ENCODE results near the gene MSANTD1.

The MSANTD1 gene

DNA sequence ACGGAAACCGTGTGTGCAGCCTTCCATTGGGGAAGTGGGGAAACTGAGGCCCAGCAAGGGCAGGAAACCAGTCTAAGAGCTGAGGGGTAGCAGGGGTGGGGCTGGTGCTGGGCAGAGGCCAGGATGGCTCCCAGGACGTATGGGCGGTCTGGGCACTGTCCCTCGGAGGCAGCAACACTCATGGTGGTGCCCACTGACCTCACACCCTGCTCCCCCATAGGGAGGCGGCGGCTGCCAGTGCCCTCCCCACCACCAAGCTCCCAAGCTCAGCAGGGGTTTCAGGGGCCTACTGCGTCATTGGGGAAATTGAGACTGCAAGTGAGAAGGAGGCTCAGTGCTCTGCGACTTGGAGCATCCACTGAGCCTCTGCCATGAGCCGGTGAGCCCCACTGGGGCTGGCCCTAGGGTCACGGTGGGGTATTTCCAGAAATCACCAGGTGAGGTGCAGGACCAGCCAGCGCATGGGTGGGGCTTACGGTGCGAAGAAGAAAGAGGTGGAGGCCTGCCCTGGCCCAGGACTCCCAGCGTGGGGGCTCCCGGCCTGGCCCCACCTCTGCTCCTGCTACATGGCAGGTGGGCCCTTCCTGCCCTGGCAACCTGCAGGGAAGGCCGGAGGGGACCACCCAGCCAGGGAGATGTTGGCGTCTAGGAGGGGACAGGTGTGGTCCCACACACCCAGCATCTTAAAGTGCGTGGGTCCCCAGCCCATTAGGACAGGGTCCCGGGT lies 915 bp downstream of the MSANTD1 start:
- Histone ChIP-seq H3K9me3 (ENCODE audit: control insufficient read depth, low read length) (no peaks in the 10 kb centered on the region), H2AFZ (ENCODE audit: low read depth, low read length) (no peak overlapping the region), H3K27me3 (ENCODE audit: control insufficient read depth in 1 of 2, insufficient read depth in 1 of 2, low read length in 2 of 2) (no peaks in the 10 kb centered on the region), H3K18ac (ENCODE audit: low read depth in 1 of 2, low read length in 2 of 2) (no peak overlapping the region), H3K14ac (ENCODE audit: low read length in 2 of 2) (peak overlapping the region in 1 of 2 experiments; percentile 19), H3K9ac (ENCODE audit: low read length) (no peak overlapping the region), H3K36me3 (ENCODE audit: control insufficient read depth in 1 of 2, insufficient read depth in 2 of 2, low read depth in 1 of 2, low read length in 2 of 2) (peaks cover 3 to 34% of the 10 kb centered on the region in 2 experiments), H3K4me1 (ENCODE audit: control insufficient read depth, insufficient read depth, low read depth, low read length) (peaks cover 26% of the 10 kb centered on the region), H2BK120ac (ENCODE audit: low read depth, low read length) (no peak overlapping the region), H2AK5ac (ENCODE audit: low read length, severe bottlenecking) (no peak overlapping the region), H3K23ac (ENCODE audit: low read length in 2 of 2) (no peak overlapping the region), H2BK5ac (ENCODE audit: low read depth, low read length, poor library complexity, severe bottlenecking) (no peak overlapping the region), H3K27ac (ENCODE audit: low read length, poor library complexity, severe bottlenecking) (no peak overlapping the region), H4K8ac (ENCODE audit: low read length) (no peak overlapping the region), H3K4me2 (ENCODE audit: low read length, poor library complexity, severe bottlenecking) (no peak overlapping the region), H3K79me1 (replicated peaks; ENCODE audit: low read length, poor library complexity, severe bottlenecking) (no peaks in the 10 kb centered on the region), H4K91ac (ENCODE audit: low read length) (no peak overlapping the region), H3K4me3 (ENCODE audit: insufficient read depth in 1 of 2, low read depth in 1 of 2, low read length in 2 of 2) (no peak overlapping the region), H2BK12ac (ENCODE audit: low read length in 2 of 2) (no peak overlapping the region), H3K4ac (ENCODE audit: low read depth in 1 of 2, low read length in 2 of 2) (no peak overlapping the region), H2BK15ac (ENCODE audit: low read depth, poor library complexity, severe bottlenecking) (no peak overlapping the region)
- 95% methylated on average over 19 of the region's 20 CpGs for WGBS
- DNase-seq, result no peak

DNA sequence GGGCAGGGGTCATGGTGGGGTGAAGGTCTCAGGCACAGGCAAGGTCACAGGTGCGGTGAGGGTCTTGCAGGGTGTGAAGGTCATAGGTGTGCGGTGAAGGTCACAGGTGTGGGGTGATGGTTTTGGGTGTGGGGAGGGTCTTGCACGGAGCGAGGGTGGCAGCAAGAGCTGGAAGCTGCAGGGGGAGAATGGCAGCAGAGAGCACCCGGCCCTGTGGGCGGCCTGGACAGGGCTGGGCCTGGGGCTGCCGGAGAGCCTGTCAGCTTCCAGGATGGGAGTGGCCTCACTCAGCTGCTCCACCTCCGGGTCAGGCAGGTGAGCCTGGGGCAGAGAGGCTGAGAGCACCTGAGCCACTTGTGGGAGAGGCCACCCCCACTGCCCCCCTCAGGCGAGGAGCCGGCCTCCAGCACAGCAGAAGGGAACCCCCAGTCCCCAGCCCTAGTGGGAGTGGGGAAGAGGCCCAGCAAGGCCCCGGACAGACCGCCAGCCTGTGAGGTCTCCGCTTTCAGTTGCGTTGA lies 1.5 kb downstream of the MSANTD1 start:
- no peak for DNase-seq
- Histone ChIP-seq H2BK12ac (ENCODE audit: low read length in 2 of 2) (no peak overlapping the region), H2BK15ac (ENCODE audit: low read depth, poor library complexity, severe bottlenecking) (no peak overlapping the region), H3K23ac (ENCODE audit: low read length in 2 of 2) (no peak overlapping the region), H3K27ac (ENCODE audit: low read length, poor library complexity, severe bottlenecking) (no peak overlapping the region), H2AFZ (ENCODE audit: low read depth, low read length) (no peak overlapping the region), H3K79me1 (replicated peaks; ENCODE audit: low read length, poor library complexity, severe bottlenecking) (no peaks in the 10 kb centered on the region), H3K9me3 (ENCODE audit: control insufficient read depth, low read length) (no peaks in the 10 kb centered on the region), H2BK5ac (ENCODE audit: low read depth, low read length, poor library complexity, severe bottlenecking) (no peak overlapping the region), H3K4me2 (ENCODE audit: low read length, poor library complexity, severe bottlenecking) (no peak overlapping the region), H3K14ac (ENCODE audit: low read length in 2 of 2) (no peak overlapping the region), H3K18ac (ENCODE audit: low read depth in 1 of 2, low read length in 2 of 2) (no peak overlapping the region), H3K4me1 (ENCODE audit: control insufficient read depth, insufficient read depth, low read depth, low read length) (peaks cover 26% of the 10 kb centered on the region), H2BK120ac (ENCODE audit: low read depth, low read length) (no peak overlapping the region), H2AK5ac (ENCODE audit: low read length, severe bottlenecking) (no peak overlapping the region), H3K36me3 (ENCODE audit: control insufficient read depth in 1 of 2, insufficient read depth in 2 of 2, low read depth in 1 of 2, low read length in 2 of 2) (peaks cover 0 to 28% of the 10 kb centered on the region in 2 experiments), H4K8ac (ENCODE audit: low read length) (no peak overlapping the region), H3K9ac (ENCODE audit: low read length) (no peak overlapping the region), H4K91ac (ENCODE audit: low read length) (no peak overlapping the region), H3K4me3 (ENCODE audit: insufficient read depth in 1 of 2, low read depth in 1 of 2, low read length in 2 of 2) (no peak overlapping the region), H3K27me3 (ENCODE audit: control insufficient read depth in 1 of 2, insufficient read depth in 1 of 2, low read length in 2 of 2) (no peaks in the 10 kb centered on the region), H3K4ac (ENCODE audit: low read depth in 1 of 2, low read length in 2 of 2) (no peak overlapping the region)
- WGBS, result 90% methylated on average over 14 of the region's 14 CpGs

DNA sequence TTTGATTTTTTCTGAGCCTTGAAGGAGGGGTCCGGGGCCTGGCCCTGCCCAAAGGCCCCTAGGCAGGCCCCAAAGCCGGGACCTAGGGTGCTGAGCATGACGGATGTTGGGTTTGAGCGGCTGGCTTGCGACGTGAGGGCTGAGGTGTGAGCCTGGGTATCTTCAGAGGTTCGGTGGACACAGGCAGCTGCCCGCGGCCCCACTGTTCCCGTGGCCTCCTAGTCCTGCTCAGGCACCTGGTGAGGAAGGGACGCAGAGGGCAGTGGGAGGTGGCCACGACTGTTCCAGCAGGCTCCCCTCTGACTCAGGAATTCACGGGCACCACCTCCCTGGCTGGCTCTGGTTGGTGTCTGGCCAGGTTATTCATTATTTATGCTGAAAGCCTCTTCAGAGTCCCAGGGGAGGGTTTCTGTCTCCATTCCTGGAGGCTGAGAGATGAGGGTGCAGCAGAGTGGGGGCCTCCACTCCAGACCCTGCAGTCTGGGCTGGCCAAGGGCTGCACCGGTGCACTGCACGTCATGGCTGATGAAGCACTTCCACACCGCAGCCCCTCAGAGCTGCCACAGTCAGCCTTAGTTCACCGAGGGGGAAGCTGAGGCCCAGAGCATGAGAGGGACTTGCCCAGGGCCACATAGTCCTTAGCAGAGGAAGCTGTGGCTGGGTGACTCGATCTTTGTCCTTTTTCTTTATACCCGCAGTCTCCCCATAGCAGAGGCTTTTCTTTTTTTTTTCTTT lies 2.2 kb downstream of the MSANTD1 start:
- H4K8ac ChIP-seq (ENCODE audit: low read length), result no peak overlapping the region
- H3K36me3 ChIP-seq (ENCODE audit: control insufficient read depth in 1 of 2, insufficient read depth in 2 of 2, low read depth in 1 of 2, low read length in 2 of 2), result peaks cover 0 to 30% of the 10 kb centered on the region in 2 experiments
- no peak for DNase-seq
- H3K27ac ChIP-seq (ENCODE audit: low read length, poor library complexity, severe bottlenecking), result no peak overlapping the region
- H3K23ac ChIP-seq (ENCODE audit: low read length in 2 of 2), result no peak overlapping the region
- H2BK15ac ChIP-seq (ENCODE audit: low read depth, poor library complexity, severe bottlenecking), result no peak overlapping the region
- H3K79me1 ChIP-seq (replicated peaks; ENCODE audit: low read length, poor library complexity, severe bottlenecking), result no peaks in the 10 kb centered on the region
- no peak overlapping the region for H3K4me2 ChIP-seq (ENCODE audit: low read length, poor library complexity, severe bottlenecking)
- H2AK5ac ChIP-seq (ENCODE audit: low read length, severe bottlenecking), result no peak overlapping the region
- H2BK120ac ChIP-seq (ENCODE audit: low read depth, low read length), result no peak overlapping the region
- peak overlapping the region in 1 of 2 experiments; percentile 74 for H3K14ac ChIP-seq (ENCODE audit: low read length in 2 of 2)
- H3K9ac ChIP-seq (ENCODE audit: low read length), result no peak overlapping the region
- no peak overlapping the region for H2BK5ac ChIP-seq (ENCODE audit: low read depth, low read length, poor library complexity, severe bottlenecking)
- peaks cover 26% of the 10 kb centered on the region for H3K4me1 ChIP-seq (ENCODE audit: control insufficient read depth, insufficient read depth, low read depth, low read length)
- H3K18ac ChIP-seq (ENCODE audit: low read depth in 1 of 2, low read length in 2 of 2), result no peak overlapping the region
- H3K4ac ChIP-seq (ENCODE audit: low read depth in 1 of 2, low read length in 2 of 2), result no peak overlapping the region
- H3K9me3 ChIP-seq (ENCODE audit: control insufficient read depth, low read length), result no peaks in the 10 kb centered on the region
- no peak overlapping the region for H2AFZ ChIP-seq (ENCODE audit: low read depth, low read length)
- WGBS, result 85% methylated on average over 17 of the region's 19 CpGs
- H3K27me3 ChIP-seq (ENCODE audit: control insufficient read depth in 1 of 2, insufficient read depth in 1 of 2, low read length in 2 of 2), result no peaks in the 10 kb centered on the region
- H2BK12ac ChIP-seq (ENCODE audit: low read length in 2 of 2), result no peak overlapping the region
- no peak overlapping the region for H3K4me3 ChIP-seq (ENCODE audit: insufficient read depth in 1 of 2, low read depth in 1 of 2, low read length in 2 of 2)
- H4K91ac ChIP-seq (ENCODE audit: low read length), result no peak overlapping the region

All from mesenchymal stem cell (in vitro differentiated cells and primary cell).